Measurements from ENCODE around the gene GALNT10. TPM values are rescaled to one million over a fixed set of nuclear protein-coding genes. Genes with fewer than 3 reads are reported as not detected.

Gene GALNT10
- total and polyA plus RNA-seq, 10 of the 15 experiments (the other 5 are each of a cell fraction or from before 2014, with no cell fraction given) = 3.9 to 35.4 (median 15.5) TPM

DNA sequence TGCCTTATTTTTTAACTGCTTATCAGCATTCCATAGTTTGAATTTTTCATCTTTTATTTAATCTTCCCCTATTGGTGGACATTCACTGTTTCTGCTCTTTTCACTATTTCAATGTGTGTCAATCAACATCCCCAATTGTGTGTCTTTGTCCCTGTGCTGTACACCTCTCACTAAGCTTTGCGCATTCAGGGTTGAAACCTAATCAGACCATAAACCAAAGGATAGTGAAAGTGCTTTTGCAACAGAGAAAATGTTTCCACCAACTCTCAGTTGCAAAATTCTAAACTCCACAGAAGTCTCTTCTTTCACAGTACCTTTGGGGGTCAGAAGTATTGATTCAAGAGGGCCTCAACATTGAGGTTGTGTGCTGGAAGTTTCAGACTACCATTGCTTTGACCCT, 128.2 kb downstream of the GALNT10 start:
- ChIA-PET CTCF (interaction anchor here (0.7 to 1.0 kb wide), 2 partner anchors 15 to 129 kb away, joined by 3 read pairs; no protein-coding TSS in a partner anchor), RAD21 (ENCODE audit: unreplicated experiment) (interaction anchor here (1.0 kb wide), 1 partner anchor 66 kb away, joined by 3 read pairs; no protein-coding TSS in a partner anchor), SMC1A (ENCODE audit: uncharacterized antibody, unreplicated experiment) (interaction anchor here (0.8 to 1.4 kb wide), 2 partner anchors 19 to 85 kb away, joined by 3 read pairs; no protein-coding TSS in a partner anchor), POLR2A (no interaction called here)
- ATAC-seq (no peak), DNase-seq (ENCODE audit: low read depth, low spot score) (no peak), FAIRE-seq (no peak)
- no peaks in the 10 kb centered on the region for H3K79me2 ChIP-seq (ENCODE audit: control insufficient read depth, insufficient read depth, low read length)
- H3K9me3 ChIP-seq (replicated peaks; ENCODE audit: control insufficient read depth, insufficient read depth, low read length) = no peaks in the 10 kb centered on the region
- intact Hi-C loops (cut with micrococcal nuclease; ENCODE audit: unreplicated experiment) = no loop called here
- H3K36me3 ChIP-seq (ENCODE audit: control insufficient read depth in 2 of 2, insufficient read depth in 2 of 2, low read length in 1 of 2) = peaks cover 0 to 9% of the 10 kb centered on the region in 2 experiments; a peak in 3 of 4 replicates
- H3K27ac ChIP-seq (ENCODE audit: control insufficient read depth, insufficient read depth) = no peak overlapping the region
- H3K27me3 ChIP-seq (replicated peaks in 1 of 2; ENCODE audit: control insufficient read depth in 2 of 2, insufficient read depth in 2 of 2, low read length in 1 of 2) = no peaks in the 10 kb centered on the region
- in situ Hi-C loops (cut with MboI) = no loop called here
- no peak overlapping the region for H3K4me3 ChIP-seq
- H3K4me2 ChIP-seq (ENCODE audit: control insufficient read depth, insufficient read depth) = no peak overlapping the region
- no TSS peak for BruUV-seq (replicated peaks)
- H3K9ac ChIP-seq (ENCODE audit: control insufficient read depth, insufficient read depth, low read length) = no peak overlapping the region
- peaks cover 8% of the 10 kb centered on the region for H3K4me1 ChIP-seq (ENCODE audit: control insufficient read depth, insufficient read depth, low read length)
- 89% methylated on average over 1 of the region's 1 CpG for WGBS (ENCODE audit: insufficient coverage, insufficient replicate concordance, low lambda C conversion rate, missing lambda C conversion rate)
- H2AFZ ChIP-seq (ENCODE audit: control insufficient read depth, low read depth, low read length) = no peak overlapping the region
- H4K20me1 ChIP-seq (ENCODE audit: control insufficient read depth, insufficient read depth) = no peaks in the 10 kb centered on the region; the same call in 1 of the 2 replicates
- no peak for TF ChIP-seq ATF2 (IDR thresholded peaks at IDR 0.05; ENCODE audit: low read length)
- TF ChIP-seq ZNF274 (IDR thresholded peaks at IDR 0.05; ENCODE audit: insufficient read depth, insufficient read length) = no peak
- TF ChIP-seq, protein P1, sequence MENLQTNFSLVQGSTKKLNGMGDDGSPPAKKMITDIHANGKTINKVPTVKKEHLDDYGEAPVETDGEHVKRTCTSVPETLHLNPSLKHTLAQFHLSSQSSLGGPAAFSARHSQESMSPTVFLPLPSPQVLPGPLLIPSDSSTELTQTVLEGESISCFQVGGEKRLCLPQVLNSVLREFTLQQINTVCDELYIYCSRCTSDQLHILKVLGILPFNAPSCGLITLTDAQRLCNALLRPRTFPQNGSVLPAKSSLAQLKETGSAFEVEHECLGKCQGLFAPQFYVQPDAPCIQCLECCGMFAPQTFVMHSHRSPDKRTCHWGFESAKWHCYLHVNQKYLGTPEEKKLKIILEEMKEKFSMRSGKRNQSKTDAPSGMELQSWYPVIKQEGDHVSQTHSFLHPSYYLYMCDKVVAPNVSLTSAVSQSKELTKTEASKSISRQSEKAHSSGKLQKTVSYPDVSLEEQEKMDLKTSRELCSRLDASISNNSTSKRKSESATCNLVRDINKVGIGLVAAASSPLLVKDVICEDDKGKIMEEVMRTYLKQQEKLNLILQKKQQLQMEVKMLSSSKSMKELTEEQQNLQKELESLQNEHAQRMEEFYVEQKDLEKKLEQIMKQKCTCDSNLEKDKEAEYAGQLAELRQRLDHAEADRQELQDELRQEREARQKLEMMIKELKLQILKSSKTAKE (IDR thresholded peaks at IDR 0.05; ENCODE audit: low read depth, poor library complexity, severe bottlenecking) = no peak
- TF ChIP-seq ASH2L (IDR thresholded peaks at IDR 0.05; ENCODE audit: borderline replicate concordance, low read depth) = no peak
- no peak for TF ChIP-seq ZNF687 (IDR thresholded peaks at IDR 0.05)
- no peak for TF ChIP-seq CHD2 (IDR thresholded peaks at IDR 0.05; ENCODE audit: borderline replicate concordance, low read depth, low read length)
- no peak for TF ChIP-seq SRF (IDR thresholded peaks at IDR 0.05; ENCODE audit: low read depth in 2 of 2, low read length in 2 of 2)
- no peak for TF ChIP-seq ATF3 (IDR thresholded peaks at IDR 0.05; ENCODE audit: borderline replicate concordance, extremely low read depth, low read depth, low read length)
- no peak for TF ChIP-seq ZNF217 (IDR thresholded peaks at IDR 0.05)
- no peak for TF ChIP-seq MXI1 (IDR thresholded peaks at IDR 0.05; ENCODE audit: low read depth, low read length)
- TF ChIP-seq, protein P2, sequence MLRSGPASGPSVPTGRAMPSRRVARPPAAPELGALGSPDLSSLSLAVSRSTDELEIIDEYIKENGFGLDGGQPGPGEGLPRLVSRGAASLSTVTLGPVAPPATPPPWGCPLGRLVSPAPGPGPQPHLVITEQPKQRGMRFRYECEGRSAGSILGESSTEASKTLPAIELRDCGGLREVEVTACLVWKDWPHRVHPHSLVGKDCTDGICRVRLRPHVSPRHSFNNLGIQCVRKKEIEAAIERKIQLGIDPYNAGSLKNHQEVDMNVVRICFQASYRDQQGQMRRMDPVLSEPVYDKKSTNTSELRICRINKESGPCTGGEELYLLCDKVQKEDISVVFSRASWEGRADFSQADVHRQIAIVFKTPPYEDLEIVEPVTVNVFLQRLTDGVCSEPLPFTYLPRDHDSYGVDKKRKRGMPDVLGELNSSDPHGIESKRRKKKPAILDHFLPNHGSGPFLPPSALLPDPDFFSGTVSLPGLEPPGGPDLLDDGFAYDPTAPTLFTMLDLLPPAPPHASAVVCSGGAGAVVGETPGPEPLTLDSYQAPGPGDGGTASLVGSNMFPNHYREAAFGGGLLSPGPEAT (IDR thresholded peaks at IDR 0.05; ENCODE audit: low read depth) = no peak
